ENCODE data around the gene NUFIP1.

GRCh38 chr13:45007225-45007624 is 18.0 kb upstream of the NUFIP1 start:
- TF ChIP-seq CTCF (IDR thresholded peaks at IDR 0.05; ENCODE audit: insufficient read depth, low read length) (no peak), POLR2AphosphoS5 (IDR thresholded peaks at IDR 0.05; ENCODE audit: low read depth) (no peak)
- TF ChIP-seq, protein P1, sequence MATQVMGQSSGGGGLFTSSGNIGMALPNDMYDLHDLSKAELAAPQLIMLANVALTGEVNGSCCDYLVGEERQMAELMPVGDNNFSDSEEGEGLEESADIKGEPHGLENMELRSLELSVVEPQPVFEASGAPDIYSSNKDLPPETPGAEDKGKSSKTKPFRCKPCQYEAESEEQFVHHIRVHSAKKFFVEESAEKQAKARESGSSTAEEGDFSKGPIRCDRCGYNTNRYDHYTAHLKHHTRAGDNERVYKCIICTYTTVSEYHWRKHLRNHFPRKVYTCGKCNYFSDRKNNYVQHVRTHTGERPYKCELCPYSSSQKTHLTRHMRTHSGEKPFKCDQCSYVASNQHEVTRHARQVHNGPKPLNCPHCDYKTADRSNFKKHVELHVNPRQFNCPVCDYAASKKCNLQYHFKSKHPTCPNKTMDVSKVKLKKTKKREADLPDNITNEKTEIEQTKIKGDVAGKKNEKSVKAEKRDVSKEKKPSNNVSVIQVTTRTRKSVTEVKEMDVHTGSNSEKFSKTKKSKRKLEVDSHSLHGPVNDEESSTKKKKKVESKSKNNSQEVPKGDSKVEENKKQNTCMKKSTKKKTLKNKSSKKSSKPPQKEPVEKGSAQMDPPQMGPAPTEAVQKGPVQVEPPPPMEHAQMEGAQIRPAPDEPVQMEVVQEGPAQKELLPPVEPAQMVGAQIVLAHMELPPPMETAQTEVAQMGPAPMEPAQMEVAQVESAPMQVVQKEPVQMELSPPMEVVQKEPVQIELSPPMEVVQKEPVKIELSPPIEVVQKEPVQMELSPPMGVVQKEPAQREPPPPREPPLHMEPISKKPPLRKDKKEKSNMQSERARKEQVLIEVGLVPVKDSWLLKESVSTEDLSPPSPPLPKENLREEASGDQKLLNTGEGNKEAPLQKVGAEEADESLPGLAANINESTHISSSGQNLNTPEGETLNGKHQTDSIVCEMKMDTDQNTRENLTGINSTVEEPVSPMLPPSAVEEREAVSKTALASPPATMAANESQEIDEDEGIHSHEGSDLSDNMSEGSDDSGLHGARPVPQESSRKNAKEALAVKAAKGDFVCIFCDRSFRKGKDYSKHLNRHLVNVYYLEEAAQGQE (IDR thresholded peaks at IDR 0.05; ENCODE audit: insufficient replicate concordance, low read depth), result no peak
